ENCODE measurements around the gene ELOVL6.

DNA sequence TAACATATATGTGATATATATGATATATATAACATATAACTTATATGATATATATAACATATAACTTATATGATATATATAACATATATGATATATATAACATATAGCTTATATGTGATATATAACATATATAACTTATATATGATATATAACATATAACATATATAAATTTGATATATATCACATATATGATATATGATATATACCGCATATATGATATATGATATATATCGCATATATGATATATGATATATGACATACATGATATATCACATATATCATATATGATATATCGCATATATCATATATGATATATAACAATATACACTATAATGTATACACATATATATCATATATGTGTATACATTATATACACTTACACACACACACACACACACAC is 114.3 kb downstream of the ELOVL6 start:
- TF ChIP-seq, protein P1, sequence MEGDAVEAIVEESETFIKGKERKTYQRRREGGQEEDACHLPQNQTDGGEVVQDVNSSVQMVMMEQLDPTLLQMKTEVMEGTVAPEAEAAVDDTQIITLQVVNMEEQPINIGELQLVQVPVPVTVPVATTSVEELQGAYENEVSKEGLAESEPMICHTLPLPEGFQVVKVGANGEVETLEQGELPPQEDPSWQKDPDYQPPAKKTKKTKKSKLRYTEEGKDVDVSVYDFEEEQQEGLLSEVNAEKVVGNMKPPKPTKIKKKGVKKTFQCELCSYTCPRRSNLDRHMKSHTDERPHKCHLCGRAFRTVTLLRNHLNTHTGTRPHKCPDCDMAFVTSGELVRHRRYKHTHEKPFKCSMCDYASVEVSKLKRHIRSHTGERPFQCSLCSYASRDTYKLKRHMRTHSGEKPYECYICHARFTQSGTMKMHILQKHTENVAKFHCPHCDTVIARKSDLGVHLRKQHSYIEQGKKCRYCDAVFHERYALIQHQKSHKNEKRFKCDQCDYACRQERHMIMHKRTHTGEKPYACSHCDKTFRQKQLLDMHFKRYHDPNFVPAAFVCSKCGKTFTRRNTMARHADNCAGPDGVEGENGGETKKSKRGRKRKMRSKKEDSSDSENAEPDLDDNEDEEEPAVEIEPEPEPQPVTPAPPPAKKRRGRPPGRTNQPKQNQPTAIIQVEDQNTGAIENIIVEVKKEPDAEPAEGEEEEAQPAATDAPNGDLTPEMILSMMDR (IDR thresholded peaks at IDR 0.05 in 2 of 3, conservative IDR thresholded peaks at IDR 0.05 in 1 of 3; ENCODE audit: borderline replicate concordance in 1 of 3, insufficient read depth in 1 of 3, low read depth in 2 of 3, low read length in 2 of 3), result no peak
- TF ChIP-seq POLR2A (IDR thresholded peaks at IDR 0.05; ENCODE audit: borderline replicate concordance, extremely low read depth, insufficient read depth, insufficient read length), result no peak
- no peak for TF ChIP-seq SIN3A (IDR thresholded peaks at IDR 0.05; ENCODE audit: low read depth)
- TF ChIP-seq, protein P2, sequence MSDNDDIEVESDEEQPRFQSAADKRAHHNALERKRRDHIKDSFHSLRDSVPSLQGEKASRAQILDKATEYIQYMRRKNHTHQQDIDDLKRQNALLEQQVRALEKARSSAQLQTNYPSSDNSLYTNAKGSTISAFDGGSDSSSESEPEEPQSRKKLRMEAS (IDR thresholded peaks at IDR 0.05), result no peak
- TF ChIP-seq SP1 (IDR thresholded peaks at IDR 0.05; ENCODE audit: low read depth), result no peak
- TF ChIP-seq, protein P3, sequence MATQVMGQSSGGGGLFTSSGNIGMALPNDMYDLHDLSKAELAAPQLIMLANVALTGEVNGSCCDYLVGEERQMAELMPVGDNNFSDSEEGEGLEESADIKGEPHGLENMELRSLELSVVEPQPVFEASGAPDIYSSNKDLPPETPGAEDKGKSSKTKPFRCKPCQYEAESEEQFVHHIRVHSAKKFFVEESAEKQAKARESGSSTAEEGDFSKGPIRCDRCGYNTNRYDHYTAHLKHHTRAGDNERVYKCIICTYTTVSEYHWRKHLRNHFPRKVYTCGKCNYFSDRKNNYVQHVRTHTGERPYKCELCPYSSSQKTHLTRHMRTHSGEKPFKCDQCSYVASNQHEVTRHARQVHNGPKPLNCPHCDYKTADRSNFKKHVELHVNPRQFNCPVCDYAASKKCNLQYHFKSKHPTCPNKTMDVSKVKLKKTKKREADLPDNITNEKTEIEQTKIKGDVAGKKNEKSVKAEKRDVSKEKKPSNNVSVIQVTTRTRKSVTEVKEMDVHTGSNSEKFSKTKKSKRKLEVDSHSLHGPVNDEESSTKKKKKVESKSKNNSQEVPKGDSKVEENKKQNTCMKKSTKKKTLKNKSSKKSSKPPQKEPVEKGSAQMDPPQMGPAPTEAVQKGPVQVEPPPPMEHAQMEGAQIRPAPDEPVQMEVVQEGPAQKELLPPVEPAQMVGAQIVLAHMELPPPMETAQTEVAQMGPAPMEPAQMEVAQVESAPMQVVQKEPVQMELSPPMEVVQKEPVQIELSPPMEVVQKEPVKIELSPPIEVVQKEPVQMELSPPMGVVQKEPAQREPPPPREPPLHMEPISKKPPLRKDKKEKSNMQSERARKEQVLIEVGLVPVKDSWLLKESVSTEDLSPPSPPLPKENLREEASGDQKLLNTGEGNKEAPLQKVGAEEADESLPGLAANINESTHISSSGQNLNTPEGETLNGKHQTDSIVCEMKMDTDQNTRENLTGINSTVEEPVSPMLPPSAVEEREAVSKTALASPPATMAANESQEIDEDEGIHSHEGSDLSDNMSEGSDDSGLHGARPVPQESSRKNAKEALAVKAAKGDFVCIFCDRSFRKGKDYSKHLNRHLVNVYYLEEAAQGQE (IDR thresholded peaks at IDR 0.05; ENCODE audit: low read depth), result no peak
- no peak for TF ChIP-seq ELF1 (IDR thresholded peaks at IDR 0.05; ENCODE audit: borderline replicate concordance, low read depth)
- TF ChIP-seq POLR2AphosphoS5 (IDR thresholded peaks at IDR 0.05; ENCODE audit: low read depth, low read length), result no peak
- TF ChIP-seq EZH2phosphoT487 (IDR thresholded peaks at IDR 0.05; ENCODE audit: borderline replicate concordance), result no peak
- no peak for TF ChIP-seq ZNF274 (IDR thresholded peaks at IDR 0.05; ENCODE audit: low read depth, low read length)
- no peak for TF ChIP-seq CEBPB (IDR thresholded peaks at IDR 0.05; ENCODE audit: low read depth)
- no peak for TF ChIP-seq EZH2 (IDR thresholded peaks at IDR 0.05)
- no peak for TF ChIP-seq JUND (IDR thresholded peaks at IDR 0.05)
